NCI-H146 (cell line): ENCODE data around the gene RCBTB2.

ENCODE experiments used
- DNase-seq: peaks from one replicate; lab custom pipeline; 2025; lab: John Stamatoyannopoulos, UW

The RCBTB2 gene

GRCh38 chr13:48449656-48450055 lies 83.2 kb downstream of the RCBTB2 start:
- no peak for DNase-seq

GRCh38 chr13:48448959-48449614 lies 83.8 kb downstream of the RCBTB2 start:
- DNase-seq = no peak

GRCh38 chr13:48448285-48448958 lies 84.5 kb downstream of the RCBTB2 start:
- no peak for DNase-seq

GRCh38 chr13:48446464-48446863 lies 86.4 kb downstream of the RCBTB2 start:
- no peak for DNase-seq

GRCh38 chr13:48443442-48444208 lies 89.3 kb downstream of the RCBTB2 start:
- DNase-seq = no peak
